HG03460 (cell line): ENCODE results near the gene SMCO2.

Experiments
- ATAC-seq: cut with Tn5 transposase; IDR thresholded peaks from one replicate; pipeline ENCODE4 v1.9.1; 2021; ENCODE audit not compliant: unreplicated experiment

The SMCO2 gene

DNA sequence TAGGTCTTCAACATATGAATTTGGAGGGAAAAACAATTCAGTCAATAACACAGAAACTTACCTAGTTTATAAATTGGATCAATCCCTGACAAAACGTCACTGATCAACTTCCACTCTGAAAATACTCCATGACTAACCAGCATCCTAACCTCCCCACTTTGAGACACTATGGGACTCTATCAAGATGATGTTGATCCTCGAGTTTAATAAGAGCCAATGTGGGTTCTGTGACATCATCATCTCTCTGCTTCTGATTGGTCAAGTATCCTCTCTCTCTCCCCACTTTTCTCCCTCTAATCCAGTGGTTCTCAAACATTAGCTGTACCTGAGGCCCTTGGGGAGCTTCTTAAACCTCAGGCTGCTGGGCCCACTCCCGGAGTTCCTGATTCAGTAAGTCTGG lies at the start of gene SMCO2:
SMCO2 (plus strand) TSS at position 301 of the 400 bp plus-strand sequence. CDS start 23,896 bp downstream, outside the sequence.
- no peak for ATAC-seq

DNA sequence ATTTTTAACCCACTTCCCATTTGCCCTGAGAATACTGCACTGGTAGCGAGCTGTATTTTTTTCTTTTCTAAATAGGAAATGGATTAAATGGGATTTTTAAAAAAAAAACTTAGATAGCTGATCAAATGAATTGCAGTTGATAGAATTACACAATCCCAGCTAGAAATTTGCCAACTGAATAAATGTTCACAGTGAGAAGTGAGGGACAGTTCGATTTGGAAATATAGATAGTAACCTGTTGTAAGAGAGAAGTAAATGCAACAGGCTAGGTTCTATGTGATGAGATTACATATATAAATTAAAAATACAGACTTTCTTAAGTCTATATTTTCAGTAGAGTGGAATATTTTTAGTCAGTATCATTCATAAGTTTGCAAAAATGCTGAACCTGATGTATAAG lies 48.1 kb upstream of the SMCO2 start:
- ATAC-seq: no peak

DNA sequence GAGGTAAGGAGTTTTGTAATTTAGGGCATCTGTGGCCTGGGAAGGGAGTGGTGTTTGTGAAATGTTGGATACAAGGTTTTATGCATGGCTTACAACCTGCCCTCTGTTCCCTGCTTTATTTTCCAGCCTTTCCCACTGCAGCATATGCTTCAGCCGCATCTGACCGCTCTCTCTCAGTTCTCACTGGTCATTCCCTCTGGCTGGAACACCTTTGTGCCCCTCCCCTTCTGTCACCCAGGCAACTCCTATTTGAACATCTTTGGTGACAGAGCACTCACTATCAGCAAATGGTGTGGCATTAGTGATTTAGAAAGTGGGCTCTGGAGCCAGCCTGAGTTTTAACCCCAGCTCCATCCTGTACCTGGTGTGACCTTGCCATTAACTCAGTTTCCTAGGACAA lies 47.5 kb upstream of the SMCO2 start:
- no peak for ATAC-seq

DNA sequence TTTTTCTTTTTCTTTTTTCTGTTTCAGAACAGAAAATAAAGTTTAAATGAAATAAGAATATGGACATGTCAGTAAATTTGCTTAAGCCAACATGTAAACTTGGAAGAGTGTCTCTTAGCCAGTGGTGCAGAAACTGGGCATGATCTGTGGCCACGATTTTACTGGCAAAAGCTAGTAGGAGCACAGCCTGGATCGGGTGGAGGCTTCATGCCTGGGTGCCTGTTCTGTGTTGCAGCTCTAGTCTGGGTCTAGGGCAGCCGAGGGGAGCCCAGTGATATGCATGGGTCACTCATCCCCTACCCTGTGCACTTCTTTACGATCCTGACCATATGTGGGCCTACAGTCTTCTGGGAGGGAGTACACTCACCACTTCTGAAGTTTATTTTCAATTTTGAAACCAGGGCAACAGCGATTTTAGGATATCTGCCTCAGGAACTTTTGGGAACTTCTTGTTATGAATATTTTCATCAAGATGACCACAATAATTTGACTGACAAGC lies 45.6 kb upstream of the SMCO2 start:
- no peak for ATAC-seq

DNA sequence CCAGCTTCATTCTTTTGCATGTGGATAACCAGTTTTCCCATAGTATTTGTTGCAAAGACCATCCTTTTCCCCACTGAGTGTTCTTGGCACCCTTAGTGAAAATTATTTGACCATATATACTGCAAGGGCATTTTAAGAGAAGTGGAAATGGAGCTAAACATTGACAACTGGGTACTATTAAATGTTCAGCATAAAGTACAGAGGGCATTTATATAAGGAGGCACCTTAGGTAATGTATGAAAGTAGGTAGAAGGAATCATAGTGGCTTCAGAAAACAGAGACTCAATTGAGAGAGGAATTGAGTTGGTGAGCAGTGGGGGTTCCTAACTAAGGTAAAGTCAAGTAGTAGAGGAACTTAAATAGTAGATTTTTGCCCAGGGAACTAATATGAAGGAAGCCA lies 34.5 kb upstream of the SMCO2 start:
- no peak for ATAC-seq

DNA sequence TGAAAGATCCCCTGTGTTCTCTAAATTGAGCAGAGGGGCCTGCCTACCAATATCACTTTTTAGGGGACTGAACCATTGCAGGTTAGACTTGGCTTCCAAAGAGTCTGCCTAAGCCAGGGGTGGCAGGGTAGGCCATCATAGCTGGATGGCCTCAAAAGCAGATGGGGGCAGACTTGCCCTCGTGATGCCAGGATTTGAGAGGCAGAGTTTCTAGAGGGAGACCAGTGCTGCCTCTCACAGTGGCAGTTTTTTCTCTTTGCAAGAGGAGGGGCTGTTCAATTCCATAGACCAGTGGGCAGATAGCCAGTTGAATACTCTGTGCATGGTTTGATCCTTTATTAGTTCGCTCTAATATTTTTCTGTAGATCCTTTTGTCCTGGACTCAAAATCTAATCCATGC lies 23.8 kb upstream of the SMCO2 start:
- ATAC-seq: no peak

DNA sequence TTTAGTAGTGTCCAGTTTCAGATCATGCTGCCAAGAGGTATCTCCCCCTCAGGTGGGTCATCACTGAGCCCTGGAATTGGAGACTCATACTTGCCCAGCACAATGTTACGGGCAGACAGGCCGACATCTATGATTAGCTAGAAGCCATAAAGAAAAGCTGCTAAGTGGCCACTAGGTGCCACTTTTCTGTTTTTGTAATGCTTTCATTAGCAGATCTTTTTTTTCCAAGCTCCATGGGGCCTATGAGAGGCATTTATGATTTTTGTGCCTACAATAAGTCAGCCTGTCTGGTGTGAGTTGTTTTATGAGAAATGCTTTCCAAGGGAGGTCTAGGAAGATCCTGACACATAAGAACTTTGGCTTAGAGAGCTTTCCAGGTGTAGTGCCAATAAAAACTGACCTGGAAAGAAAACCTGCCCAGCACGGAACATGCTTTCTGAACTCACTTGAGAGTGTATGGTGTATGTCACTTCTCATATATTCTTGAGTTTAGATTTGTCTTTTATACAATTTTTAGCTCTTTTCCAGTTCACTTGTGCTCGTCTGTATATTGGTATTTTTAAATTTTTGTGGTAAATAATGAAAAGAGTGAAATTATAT lies 21.8 kb upstream of the SMCO2 start:
- no peak for ATAC-seq

DNA sequence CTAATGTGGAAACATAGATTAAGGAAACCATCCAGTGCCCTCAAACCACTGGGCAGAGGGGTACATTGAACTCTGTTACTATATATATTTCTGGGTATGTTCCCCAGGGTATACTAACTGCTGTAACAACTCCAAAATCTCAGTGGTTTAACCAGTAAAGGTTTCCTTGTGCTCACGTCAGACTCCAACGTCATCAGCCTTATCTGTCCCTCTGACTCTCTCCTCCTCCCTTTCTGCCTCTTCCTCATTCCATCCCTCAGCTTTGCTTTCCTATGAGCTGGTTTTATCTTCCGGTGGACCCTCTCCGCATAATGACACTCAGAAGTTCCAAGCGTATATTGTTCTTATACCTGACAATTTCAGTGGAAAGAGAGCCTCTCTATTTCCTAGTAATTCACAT lies 21.2 kb upstream of the SMCO2 start:
- no peak for ATAC-seq

DNA sequence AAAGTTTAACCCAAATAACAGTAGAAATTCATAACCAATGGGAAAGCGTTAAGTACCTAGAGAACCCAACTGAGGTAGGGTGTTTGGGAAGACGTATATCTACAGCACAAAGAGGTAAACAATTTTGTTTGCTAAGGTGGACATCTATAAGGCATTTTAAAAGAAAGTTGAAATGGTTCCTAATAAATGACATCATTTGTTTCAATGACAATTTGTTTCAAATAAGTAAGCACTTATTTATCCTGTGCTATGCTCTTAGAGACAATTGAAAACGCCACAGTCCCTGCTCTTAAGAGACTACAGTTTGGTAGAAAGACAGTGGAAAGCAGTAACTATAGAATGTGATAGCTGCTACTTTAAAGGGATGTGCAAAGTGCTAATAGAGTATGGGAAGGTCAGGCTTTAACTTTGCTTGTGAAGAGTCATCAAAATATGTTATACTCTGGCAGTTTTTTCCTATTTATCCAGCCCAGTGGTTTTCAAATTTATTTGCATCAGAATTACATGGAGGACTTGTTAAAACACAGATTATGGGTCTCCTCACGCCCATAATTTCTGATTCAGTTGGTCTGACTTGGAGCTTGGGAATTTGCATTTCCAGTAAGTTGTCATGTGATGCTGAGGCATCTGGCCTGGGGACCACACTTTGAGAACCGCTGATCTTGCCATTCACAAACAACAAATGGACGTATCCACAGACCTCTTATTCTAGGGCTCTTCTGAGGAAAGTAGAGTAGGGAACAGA lies 19.6 kb upstream of the SMCO2 start:
- ATAC-seq: no peak

DNA sequence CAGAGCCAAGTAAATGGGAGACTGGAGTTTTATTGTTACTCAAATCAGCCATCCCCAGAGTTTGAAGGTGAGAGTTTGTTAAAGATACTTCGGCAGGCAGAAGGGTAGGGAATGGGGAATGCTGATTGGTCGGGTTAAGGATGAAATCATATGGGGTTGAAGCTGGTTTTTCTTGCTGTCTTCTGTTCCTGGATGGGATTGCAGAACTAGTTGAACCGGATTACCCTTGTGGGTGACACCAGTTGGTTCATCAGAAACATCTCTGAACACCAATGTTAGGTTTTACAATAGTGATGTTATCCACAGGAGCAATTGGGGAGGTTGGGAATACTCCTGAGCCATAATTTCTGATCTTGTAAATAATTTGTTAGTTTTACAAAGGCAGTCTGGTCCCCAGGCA lies 18.7 kb upstream of the SMCO2 start:
- ATAC-seq: no peak

DNA sequence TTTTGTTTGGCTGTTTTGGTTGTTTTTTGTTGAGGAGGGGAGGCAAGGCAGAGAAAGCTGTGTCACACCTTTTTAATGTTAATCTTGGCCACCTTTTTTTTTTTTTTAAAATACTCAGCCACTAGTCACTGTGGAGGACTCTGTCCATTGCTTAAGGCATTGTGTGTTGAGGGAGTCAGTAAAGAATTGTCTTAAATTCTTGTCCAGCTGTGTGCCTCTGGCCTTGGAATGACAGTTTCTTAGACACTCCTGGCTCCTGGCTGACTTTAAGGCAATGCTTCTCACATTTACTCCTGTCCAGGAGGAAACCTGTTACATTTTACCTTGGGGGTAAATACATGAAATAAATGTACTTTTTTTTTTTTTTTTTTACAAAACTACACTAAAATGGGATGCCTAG lies 18.1 kb upstream of the SMCO2 start:
- no peak for ATAC-seq

DNA sequence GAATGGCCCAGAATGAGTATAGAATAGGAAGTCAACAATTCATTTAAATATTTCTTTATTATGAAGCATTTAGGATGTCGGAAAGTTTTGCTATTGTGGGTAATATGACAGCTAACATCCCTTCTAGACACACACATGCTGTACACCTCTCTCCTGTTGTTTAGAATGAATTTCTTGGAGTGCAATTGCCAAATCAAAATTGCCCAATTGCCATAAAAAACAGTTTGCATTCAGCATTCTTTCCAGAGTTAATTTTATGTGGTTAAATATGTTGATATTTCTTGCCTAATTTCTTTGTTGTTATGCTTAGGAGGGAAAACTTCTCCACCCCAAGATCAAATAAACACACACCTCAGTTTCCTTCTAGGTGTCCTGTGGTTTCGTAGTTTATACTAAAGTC lies 16.9 kb upstream of the SMCO2 start:
- no peak for ATAC-seq

DNA sequence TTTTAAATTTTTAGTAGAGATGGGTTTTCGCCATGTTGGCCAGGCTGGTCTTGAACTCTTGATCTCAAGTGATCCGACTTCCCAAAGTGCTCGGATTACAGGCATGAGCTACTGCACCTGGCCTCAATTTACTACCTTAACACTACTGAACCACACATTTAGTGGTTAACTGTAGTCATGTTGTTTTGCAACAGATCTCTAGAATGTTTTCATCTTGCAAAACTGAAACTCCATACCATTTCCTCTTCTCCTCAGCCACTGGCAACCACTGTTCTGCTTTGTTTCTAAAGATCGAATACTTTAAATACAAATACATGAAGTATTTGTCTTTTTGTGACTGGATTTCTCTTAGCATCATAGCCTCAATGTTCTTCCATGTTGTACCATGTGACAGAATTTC lies 15.4 kb upstream of the SMCO2 start:
- ATAC-seq: no peak

DNA sequence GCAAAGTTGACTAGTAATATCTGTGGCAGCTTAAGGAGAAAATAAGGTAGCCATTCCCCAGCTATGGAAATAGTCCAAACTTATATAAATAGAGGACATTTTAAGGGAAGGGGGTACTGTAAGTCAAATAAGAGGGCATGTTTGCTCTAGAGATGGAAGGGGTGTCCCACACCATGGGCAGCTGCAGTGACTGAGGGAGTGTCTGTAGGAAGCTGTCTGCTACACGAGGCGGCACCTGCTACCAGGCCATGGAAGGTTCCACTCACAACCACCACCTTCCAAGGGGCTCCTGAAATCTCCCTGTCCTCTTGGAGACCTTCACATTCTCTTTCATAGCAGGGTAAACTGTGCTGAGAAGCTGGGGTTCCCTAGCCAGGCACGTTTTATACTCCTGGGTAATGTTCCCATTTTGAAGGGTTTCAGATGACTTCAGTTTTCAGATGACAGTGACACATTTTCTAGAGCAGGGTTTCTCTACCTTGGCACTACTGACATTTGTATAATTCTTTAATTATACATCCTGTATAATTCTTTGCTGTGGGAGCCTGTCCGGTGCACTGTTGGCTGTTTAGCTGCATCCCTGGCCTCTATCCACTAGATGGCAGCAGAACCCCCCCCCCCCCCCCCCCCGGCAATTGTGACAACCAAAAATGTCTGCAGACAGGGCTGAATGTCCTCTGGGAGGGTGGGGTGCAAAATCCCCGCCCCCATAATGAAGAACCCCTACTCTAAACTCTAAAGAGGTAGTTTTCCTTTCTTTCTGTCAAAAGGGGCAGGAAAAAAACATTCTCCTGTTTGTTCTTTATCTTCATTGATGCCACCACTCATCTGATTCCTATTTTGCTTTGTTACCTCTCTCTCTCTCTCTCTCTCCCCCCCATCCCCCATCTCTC lies 11.6 kb upstream of the SMCO2 start:
- no peak for ATAC-seq

DNA sequence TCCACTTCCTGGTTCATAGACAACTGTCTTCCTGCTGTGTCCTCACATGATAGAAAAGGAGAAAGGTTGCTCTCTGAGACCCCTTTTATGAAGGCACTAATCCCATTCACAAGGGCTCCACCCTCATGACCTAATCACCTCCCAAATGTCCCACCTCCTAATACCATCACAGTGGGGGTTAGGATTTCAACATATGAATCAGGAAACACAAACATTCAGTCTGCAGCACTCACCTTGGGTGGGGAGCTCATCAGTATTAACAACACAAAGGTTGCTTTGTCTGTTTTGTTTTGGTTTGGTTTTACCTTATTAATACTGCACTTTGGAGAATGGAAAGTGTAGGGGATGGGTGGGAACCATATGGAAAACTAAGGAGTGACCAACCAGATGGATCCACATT lies 10.5 kb upstream of the SMCO2 start:
- no peak for ATAC-seq

DNA sequence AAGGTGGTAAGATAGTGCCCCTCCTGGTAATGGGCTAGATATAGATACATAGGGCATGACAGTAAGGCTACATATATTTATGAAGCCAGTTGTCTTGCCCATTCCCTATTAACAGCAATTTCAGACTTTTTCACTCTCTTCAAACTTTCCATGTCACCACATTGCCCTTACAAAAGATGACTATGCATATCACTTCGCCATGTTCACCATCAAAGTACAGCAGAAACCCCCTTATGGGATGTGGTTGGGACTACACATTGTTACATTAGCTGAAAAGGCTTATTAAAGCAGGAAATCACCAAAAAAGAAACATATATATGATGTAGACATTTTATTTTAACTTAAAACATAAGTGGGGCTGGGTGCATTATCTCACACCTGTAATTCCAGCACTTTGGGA lies 9.8 kb upstream of the SMCO2 start:
- ATAC-seq: no peak

DNA sequence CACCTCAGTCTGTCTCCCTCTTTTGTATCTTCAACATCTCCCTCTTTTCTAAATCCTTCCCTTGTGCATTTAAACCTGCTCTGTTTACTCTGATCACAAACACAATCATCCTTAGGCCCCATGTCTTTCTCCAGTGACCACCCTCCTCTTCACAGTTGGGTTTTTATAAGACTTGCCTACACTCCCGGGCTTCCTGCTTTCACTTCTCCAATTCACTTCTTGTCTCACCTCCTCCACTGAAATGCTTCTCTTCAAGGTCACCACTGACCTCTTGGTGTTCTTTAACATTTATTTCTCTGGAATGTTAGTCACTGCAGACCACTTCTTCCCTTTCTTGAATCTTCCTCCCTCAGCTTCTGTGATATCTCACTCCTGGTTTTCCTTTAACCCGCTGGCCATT lies 8.7 kb upstream of the SMCO2 start:
- no peak for ATAC-seq

DNA sequence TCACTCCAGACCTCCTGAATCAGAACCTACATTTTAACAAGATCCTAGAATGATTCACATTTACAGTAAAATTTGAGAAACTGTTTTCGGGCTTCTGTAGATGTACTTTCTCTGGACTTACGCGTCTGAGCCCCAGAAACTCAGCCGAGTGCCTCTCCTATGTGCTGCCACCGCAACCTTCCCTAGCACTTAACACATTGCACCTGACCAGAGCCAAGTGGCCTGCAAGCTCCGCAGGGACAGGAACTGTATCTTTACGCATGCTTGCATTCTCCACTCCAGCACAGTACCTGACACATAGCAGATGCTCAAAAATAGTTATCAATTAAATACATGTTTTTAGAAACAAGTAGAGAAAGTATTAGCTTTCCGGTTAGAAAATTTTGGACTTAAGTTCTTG lies 1.2 kb downstream of the SMCO2 start:
- no peak for ATAC-seq

DNA sequence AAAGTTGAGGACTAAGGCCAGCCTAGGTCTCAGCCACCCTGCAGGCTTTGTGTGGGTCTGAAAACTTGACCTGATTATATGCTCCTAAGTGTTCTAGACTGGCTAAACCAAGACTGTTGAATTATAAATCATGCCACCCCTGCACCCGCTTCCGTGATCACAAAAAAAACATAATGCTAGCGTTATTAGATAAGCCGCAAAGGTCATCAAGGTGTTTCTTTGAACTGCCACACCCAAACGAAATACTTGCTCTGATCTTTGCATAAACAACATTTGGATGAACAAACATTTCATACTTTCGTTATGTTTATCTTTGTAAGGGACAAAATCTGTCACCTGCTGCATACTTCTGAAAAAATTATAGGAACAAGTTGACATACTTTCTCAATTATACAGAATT lies 2.5 kb downstream of the SMCO2 start:
- no peak for ATAC-seq

DNA sequence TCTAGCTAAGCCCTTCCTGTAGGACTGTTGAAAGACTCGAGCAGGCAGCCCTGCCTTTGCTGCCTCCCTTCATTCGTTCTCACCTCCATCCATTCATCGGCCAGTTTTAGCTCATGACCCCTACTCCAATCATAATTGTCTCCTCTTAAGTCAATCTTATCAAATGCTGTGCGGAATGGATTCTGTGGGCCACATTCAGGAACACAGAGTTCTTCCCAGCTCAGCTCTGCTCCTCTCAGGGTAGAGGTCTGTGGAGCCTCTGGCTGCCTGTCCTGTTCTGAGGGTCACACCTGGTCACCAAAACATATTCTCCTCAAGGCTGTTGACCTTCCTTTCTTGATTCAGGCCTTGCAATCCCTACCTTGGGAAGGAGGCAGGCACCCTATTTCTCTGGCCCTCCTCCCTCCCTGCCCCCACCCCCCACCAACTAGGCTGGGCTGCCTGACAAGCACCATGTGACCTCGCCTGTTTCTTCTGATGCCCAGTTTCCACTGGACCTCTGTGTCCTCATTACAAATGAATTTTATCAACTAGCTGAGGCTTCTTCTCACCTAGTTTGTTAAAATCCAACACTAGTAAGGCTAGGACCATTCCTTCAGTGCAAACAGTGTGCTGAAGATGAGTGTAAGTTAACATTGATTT lies 3.5 kb downstream of the SMCO2 start:
- ATAC-seq: no peak
